MM.1S (cell line): ENCODE results near the gene PDE2A.

Experiments used
- DNase-seq: peaks from one replicate; pipeline ENCODE4 v3.0.0-alpha.2; 2015
- H2AFZ ChIP-seq: fragments of 300-600 bp; sonication (generic); 2 replicates; pipeline ENCODE4 v1.6.0; 2016; ENCODE audit warnings: antibody characterized with exemption, low read length
- H3F3A ChIP-seq: fragments of 300-600 bp; sonication (generic); 2 replicates; pipeline ENCODE4 v1.6.1; 2016; ENCODE audit warnings: mild to moderate bottlenecking, antibody characterized with exemption, low read length, moderate library complexity, mixed read lengths; ENCODE audit not compliant: insufficient read depth
- H3K27ac ChIP-seq: fragments of 300-600 bp; sonication (generic); 2 replicates; pipeline ENCODE4 v1.5.1; 2016; ENCODE audit warnings: mild to moderate bottlenecking, low read length
- H3K27me3 ChIP-seq: fragments of 300-600 bp; sonication (generic); replicated peaks from 2 replicates; pipeline ENCODE4 v1.6.0; 2016; ENCODE audit warnings: low read length; ENCODE audit not compliant: insufficient read depth
- H3K36me3 ChIP-seq: fragments of 300-600 bp; sonication (generic); replicated peaks from 2 replicates; pipeline ENCODE4 v1.6.1; 2016; ENCODE audit warnings: mild to moderate bottlenecking, low read length, mixed read lengths; ENCODE audit not compliant: insufficient read depth
- H3K4me1 ChIP-seq: fragments of 300-600 bp; sonication (generic); 2 replicates; pipeline ENCODE4 v1.6.1; 2016; ENCODE audit warnings: low read length, mixed read lengths
- H3K4me2 ChIP-seq: fragments of 300-600 bp; sonication (generic); 2 replicates; pipeline ENCODE4 v1.6.0; 2016; ENCODE audit warnings: low read depth, low read length
- H3K4me3 ChIP-seq: fragments of 300-600 bp; sonication (generic); 2 replicates; pipeline ENCODE4 v1.5.1; 2016; ENCODE audit warnings: low read length, mixed read lengths
- H3K79me2 ChIP-seq: fragments of 300-600 bp; sonication (generic); 2 replicates; pipeline ENCODE4 v1.6.1; 2016; ENCODE audit warnings: mixed run types, low read length, mixed read lengths
- H3K9ac ChIP-seq: fragments of 300-600 bp; sonication (generic); 2 replicates; pipeline ENCODE4 v1.6.1; 2016; ENCODE audit warnings: low read length, mixed read lengths
- H3K9me2 ChIP-seq: fragments of 300-600 bp; sonication (generic); replicated peaks from 2 replicates; pipeline ENCODE4 v1.6.1; 2016; ENCODE audit warnings: mild to moderate bottlenecking, low read length, mixed read lengths; ENCODE audit not compliant: insufficient read depth
- H3K9me3 ChIP-seq: fragments of 300-600 bp; sonication (generic); replicated peaks from 2 replicates; pipeline ENCODE4 v1.6.1; 2016; ENCODE audit warnings: mild to moderate bottlenecking, low read length, mixed read lengths; ENCODE audit not compliant: insufficient read depth
- H4K20me1 ChIP-seq: fragments of 300-600 bp; sonication (generic); 2 replicates; pipeline ENCODE4 v1.6.1; 2016; ENCODE audit warnings: mild to moderate bottlenecking, low read length, moderate library complexity, mixed read lengths; ENCODE audit not compliant: insufficient read depth
- EZH2 ChIP-seq: fragments of 300-600 bp; sonication (generic); optimal IDR thresholded peaks from 2 replicates; pipeline ENCODE3; 2017; ENCODE audit warnings: low read depth, mild to moderate bottlenecking, antibody characterized with exemption, low read length, mixed read lengths
- EZH2phosphoT487 ChIP-seq: fragments of 300-600 bp; sonication (generic); IDR thresholded peaks from 2 replicates; pipeline ENCODE4 v1.6.1; 2018; ENCODE audit warnings: antibody characterized with exemption, low read length
- TF ChIP-seq, protein P1 (sequence below): fragments of 300-600 bp; sonication (generic); IDR thresholded peaks from 2 replicates; pipeline ENCODE4 v1.5.1; 2016; ENCODE audit warnings: antibody characterized with exemption, low read length, mixed read lengths

PDE2A gene

DNA sequence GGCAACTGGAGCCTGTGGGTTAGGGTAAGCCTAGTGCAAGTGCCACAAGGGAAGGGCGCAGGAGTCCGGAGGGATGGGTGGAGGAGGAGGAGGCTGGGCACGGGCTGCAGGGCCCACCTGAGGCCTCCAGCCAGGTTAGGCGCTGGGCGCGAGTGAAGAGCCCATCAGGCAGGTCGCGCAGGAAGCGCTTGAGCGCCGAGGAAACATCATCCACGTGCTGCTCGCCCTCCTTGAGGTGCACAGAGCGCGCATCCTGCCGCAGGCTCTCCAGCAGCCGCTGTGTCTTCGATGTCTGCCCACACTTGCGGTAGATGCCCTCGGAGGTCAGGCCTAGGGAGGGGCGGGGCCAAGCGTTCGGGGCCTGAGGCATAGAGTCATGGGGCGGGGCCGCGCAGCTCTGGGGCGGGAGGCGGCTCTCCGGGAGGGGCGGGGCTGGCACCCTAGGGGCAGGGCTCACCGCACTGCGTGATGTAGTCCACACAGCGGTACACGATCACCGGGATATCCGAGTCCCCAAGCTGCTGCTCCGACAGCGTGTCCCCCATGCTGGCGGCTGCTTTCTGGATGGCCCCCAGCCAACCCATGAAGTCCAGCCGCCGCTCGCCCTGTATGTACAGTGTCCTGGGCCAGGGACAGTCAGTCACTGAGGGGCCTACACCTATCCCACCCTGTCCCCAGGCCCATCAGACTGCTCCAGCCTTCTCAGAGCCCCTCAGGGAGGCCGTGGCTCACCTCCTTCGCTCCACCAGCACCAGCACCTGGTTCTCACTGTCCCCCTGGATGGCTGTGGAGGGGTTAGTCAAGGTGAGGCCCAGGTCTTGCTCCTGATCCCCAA lies 22.9 kb upstream of the PDE2A start:
- Histone ChIP-seq H4K20me1 (no peaks in the 10 kb centered on the region), H2AFZ (no peak overlapping the region), H3K36me3 (no peaks in the 10 kb centered on the region)

DNA sequence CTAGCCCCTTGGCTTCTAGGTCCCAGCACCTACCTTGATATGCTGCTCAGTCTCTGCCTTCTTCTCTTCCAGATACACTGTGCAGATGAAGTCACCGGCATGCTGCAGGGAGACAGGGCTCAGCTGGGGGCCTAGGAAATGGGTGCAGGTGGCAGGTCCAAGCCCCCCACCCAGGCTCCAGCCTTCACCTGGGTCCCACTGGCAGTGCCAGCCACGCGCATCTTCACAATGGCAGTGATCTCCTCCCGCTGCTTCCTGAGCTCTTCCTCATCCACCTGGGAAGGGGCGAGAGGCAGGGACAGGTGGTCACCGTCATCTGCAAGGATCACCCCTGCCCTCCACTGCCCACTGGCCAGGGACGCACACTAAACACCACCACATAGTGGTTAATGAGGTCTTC lies 21.1 kb upstream of the PDE2A start:
- H3K36me3 ChIP-seq, result no peaks in the 10 kb centered on the region
- H3K9ac ChIP-seq, result no peak overlapping the region
- H3K9me3 ChIP-seq, result no peaks in the 10 kb centered on the region
- H3K4me1 ChIP-seq, result no peaks in the 10 kb centered on the region
- TF ChIP-seq EZH2phosphoT487 (no peak), EZH2 (no peak)
- TF ChIP-seq, protein P1, sequence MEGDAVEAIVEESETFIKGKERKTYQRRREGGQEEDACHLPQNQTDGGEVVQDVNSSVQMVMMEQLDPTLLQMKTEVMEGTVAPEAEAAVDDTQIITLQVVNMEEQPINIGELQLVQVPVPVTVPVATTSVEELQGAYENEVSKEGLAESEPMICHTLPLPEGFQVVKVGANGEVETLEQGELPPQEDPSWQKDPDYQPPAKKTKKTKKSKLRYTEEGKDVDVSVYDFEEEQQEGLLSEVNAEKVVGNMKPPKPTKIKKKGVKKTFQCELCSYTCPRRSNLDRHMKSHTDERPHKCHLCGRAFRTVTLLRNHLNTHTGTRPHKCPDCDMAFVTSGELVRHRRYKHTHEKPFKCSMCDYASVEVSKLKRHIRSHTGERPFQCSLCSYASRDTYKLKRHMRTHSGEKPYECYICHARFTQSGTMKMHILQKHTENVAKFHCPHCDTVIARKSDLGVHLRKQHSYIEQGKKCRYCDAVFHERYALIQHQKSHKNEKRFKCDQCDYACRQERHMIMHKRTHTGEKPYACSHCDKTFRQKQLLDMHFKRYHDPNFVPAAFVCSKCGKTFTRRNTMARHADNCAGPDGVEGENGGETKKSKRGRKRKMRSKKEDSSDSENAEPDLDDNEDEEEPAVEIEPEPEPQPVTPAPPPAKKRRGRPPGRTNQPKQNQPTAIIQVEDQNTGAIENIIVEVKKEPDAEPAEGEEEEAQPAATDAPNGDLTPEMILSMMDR, result no peak
- H3K27me3 ChIP-seq, result no peaks in the 10 kb centered on the region
- no peak overlapping the region for H3K4me3 ChIP-seq
- no peaks in the 10 kb centered on the region for H3K9me2 ChIP-seq
- no peaks in the 10 kb centered on the region for H3F3A ChIP-seq
- no peak for DNase-seq
- no peak overlapping the region for H3K4me2 ChIP-seq
- no peak overlapping the region for H3K27ac ChIP-seq
- H2AFZ ChIP-seq, result no peak overlapping the region
- H4K20me1 ChIP-seq, result no peaks in the 10 kb centered on the region
- no peaks in the 10 kb centered on the region for H3K79me2 ChIP-seq

More for the DNA sequence above, 22.9 kb upstream of the PDE2A start:
- H3K79me2 ChIP-seq, result no peaks in the 10 kb centered on the region
- TF ChIP-seq EZH2 (no peak), EZH2phosphoT487 (no peak)
- TF ChIP-seq, protein P1, result no peak
- no peak overlapping the region for H3K4me2 ChIP-seq
- H3K9me3 ChIP-seq, result no peaks in the 10 kb centered on the region
- no peaks in the 10 kb centered on the region for H3K4me1 ChIP-seq
- no peaks in the 10 kb centered on the region for H3F3A ChIP-seq
- H3K27ac ChIP-seq, result no peak overlapping the region
- no peak for DNase-seq
- H3K9ac ChIP-seq, result no peak overlapping the region
- no peaks in the 10 kb centered on the region for H3K9me2 ChIP-seq
- no peak overlapping the region for H3K4me3 ChIP-seq
- H3K27me3 ChIP-seq, result no peaks in the 10 kb centered on the region

DNA sequence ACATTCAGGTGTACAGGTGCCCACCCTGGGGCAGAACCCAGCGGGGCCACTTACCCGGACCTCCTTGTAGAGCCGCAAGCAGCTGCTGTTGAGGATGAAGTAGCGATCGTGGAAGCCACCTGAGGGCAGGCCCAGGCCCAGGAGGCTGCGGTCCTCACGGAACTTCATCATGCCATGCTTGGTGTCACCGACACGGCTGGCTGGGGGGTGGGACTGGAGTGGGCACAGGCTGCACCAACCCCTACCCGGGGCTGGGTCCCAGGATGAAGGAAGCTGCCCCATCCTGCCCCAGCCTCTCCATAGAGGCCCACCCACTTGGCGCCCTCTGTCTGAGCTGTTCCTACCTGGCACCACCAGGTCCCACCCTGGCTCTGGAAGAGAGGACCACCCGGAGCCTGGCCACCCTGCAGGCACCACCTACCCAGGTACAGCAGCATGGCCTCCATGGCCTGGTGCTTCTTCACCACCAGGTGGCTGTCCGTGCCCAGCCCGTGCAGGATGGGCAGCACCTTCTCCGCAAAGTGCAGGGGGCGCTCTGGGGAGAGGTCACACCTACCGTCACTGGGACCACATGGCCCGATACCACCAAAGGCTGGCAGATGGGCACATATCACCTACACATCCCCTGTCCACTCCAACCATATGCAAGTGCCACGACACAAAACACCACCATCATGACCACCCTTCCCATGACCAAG lies 19.2 kb upstream of the PDE2A start:
- Histone ChIP-seq H3K4me1 (no peaks in the 10 kb centered on the region), H3K9me2 (no peaks in the 10 kb centered on the region), H3K79me2 (no peaks in the 10 kb centered on the region), H4K20me1 (no peaks in the 10 kb centered on the region), H2AFZ (no peak overlapping the region), H3K27ac (no peak overlapping the region), H3K9ac (no peak overlapping the region), H3K4me3 (no peak overlapping the region), H3F3A (no peaks in the 10 kb centered on the region), H3K4me2 (no peak overlapping the region), H3K27me3 (no peaks in the 10 kb centered on the region), H3K36me3 (no peaks in the 10 kb centered on the region), H3K9me3 (no peaks in the 10 kb centered on the region)
- no peak for TF ChIP-seq EZH2
- TF ChIP-seq EZH2phosphoT487, result no peak
- TF ChIP-seq, protein P1, result no peak
- no peak for DNase-seq
